KMS-11 (cell line): ENCODE data around the gene TRIM54.

Experiments
- H2AFZ ChIP-seq: fragments of 200-600 bp; sonication (generic); 2 replicates; pipeline ENCODE4 v1.6.1; 2016; ENCODE audit warnings: antibody characterized with exemption, mixed run types, low read depth
- H3K27ac ChIP-seq: fragments of 200-600 bp; sonication (generic); 2 replicates; pipeline ENCODE4 v1.6.1; 2016; ENCODE audit warnings: mild to moderate bottlenecking, mixed run types
- H3K27me3 ChIP-seq: fragments of 200-600 bp; sonication (generic); 2 replicates; pipeline ENCODE4 v1.6.1; 2017; ENCODE audit warnings: mild to moderate bottlenecking, low read depth, mixed run types, moderate library complexity; ENCODE audit not compliant: insufficient read depth
- H3K36me3 ChIP-seq: fragments of 200-600 bp; sonication (generic); 2 replicates; pipeline ENCODE4 v1.6.1; 2017; ENCODE audit warnings: mild to moderate bottlenecking, mixed run types; ENCODE audit not compliant: insufficient read depth
- H3K4me1 ChIP-seq: fragments of 200-600 bp; sonication (generic); 2 replicates; pipeline ENCODE4 v1.6.1; 2016; ENCODE audit warnings: mild to moderate bottlenecking, low read depth, mixed run types; ENCODE audit not compliant: poor library complexity, severe bottlenecking
- H3K4me2 ChIP-seq: fragments of 200-600 bp; sonication (generic); 2 replicates; pipeline ENCODE4 v1.7.0; 2016; ENCODE audit warnings: mild to moderate bottlenecking, mixed run types
- H3K4me3 ChIP-seq: fragments of 200-600 bp; sonication (generic); IDR thresholded peaks from 2 replicates; pipeline ENCODE4 v1.6.1; 2017; ENCODE audit warnings: low read depth, low read length, mixed read lengths; ENCODE audit not compliant: insufficient read depth
- H3K79me2 ChIP-seq: fragments of 200-600 bp; sonication (generic); 2 replicates; pipeline ENCODE4 v1.6.1; 2016; ENCODE audit warnings: low read depth, mixed run types; ENCODE audit not compliant: insufficient read depth
- H3K9ac ChIP-seq: fragments of 200-600 bp; sonication (generic); 2 replicates; pipeline ENCODE4 v1.6.1; 2016; ENCODE audit warnings: mild to moderate bottlenecking, mixed run types
- H4K20me1 ChIP-seq: fragments of 200-600 bp; sonication (generic); 2 replicates; pipeline ENCODE4 v1.6.1; 2016; ENCODE audit warnings: mild to moderate bottlenecking, mixed run types; ENCODE audit not compliant: insufficient read depth
- CTCF ChIP-seq: fragments of 200-600 bp; sonication (generic); conservative IDR thresholded peaks from 2 replicates; pipeline ENCODE4 v1.6.1; 2017; ENCODE audit warnings: low read depth, mild to moderate bottlenecking, antibody characterized with exemption, low read length, moderate library complexity, mixed read lengths

TRIM54 gene

DNA sequence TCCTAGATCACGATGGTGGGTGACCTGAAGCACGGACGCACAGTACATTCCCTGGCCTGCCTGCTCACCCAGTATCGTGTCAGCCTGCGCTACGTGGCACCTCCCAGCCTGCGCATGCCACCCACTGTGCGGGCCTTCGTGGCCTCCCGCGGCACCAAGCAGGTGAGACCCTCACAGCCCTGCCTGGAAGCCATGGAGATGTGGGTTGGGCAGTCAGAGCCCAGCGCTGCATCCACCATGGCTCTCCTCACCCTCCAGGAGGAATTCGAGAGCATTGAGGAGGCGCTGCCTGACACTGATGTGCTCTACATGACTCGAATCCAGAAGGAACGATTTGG lies 39.6 kb upstream of the TRIM54 start:
- H3K4me3 ChIP-seq: no peak overlapping the region

GRCh38 chr2:27243391-27244130 lies 38.7 kb upstream of the TRIM54 start:
- no peak overlapping the region for H3K27ac ChIP-seq
- no peaks in the 10 kb centered on the region for H4K20me1 ChIP-seq
- no peaks in the 10 kb centered on the region; the same call in 1 of the 2 replicates for H3K27me3 ChIP-seq
- peaks cover 7% of the 10 kb centered on the region; the same call in 1 of the 2 replicates for H3K36me3 ChIP-seq
- no peak overlapping the region for H3K4me3 ChIP-seq
- no peak overlapping the region for H3K9ac ChIP-seq
- no peaks in the 10 kb centered on the region for H3K79me2 ChIP-seq
- no peak for TF ChIP-seq CTCF
- no peaks in the 10 kb centered on the region for H3K4me1 ChIP-seq
- no peak overlapping the region for H2AFZ ChIP-seq
- no peak overlapping the region for H3K4me2 ChIP-seq

More for the DNA sequence above, 39.6 kb upstream of the TRIM54 start:
- no peaks in the 10 kb centered on the region for H3K4me1 ChIP-seq
- no peak overlapping the region for H3K9ac ChIP-seq
- H3K27me3 ChIP-seq: no peaks in the 10 kb centered on the region; the same call in 1 of the 2 replicates
- no peak overlapping the region for H2AFZ ChIP-seq
- H3K4me2 ChIP-seq: no peak overlapping the region
- no peaks in the 10 kb centered on the region for H4K20me1 ChIP-seq
- no peak for TF ChIP-seq CTCF
- H3K27ac ChIP-seq: no peak overlapping the region
- H3K79me2 ChIP-seq: no peaks in the 10 kb centered on the region
- peaks cover 8% of the 10 kb centered on the region; the same call in 1 of the 2 replicates for H3K36me3 ChIP-seq

DNA sequence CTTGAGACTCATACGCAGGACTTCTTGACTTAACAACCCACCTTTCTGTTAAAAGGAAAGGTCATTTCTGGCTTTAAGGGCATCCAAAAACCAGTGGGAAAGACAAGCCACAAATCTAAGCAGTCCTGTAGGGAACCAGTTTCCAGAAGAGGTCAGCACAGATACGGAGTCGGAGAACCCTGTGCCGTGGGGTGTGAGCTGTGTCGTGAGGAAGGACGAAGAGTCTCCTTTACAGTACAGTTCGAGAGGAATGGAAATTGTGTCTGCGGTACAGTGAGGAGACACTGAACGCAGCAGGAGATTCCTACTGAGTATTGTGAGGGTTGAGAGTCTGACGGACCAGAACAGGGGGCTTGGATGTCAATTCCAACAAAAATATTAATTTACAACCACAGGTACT lies 37.1 kb upstream of the TRIM54 start:
- Histone ChIP-seq H3K79me2 (no peaks in the 10 kb centered on the region), H3K9ac (no peak overlapping the region), H3K27ac (no peak overlapping the region), H3K4me1 (no peaks in the 10 kb centered on the region), H3K4me3 (no peak overlapping the region), H3K27me3 (no peaks in the 10 kb centered on the region; the same call in 1 of the 2 replicates), H4K20me1 (no peaks in the 10 kb centered on the region), H3K36me3 (peaks cover 7% of the 10 kb centered on the region; the same call in 1 of the 2 replicates), H2AFZ (no peak overlapping the region), H3K4me2 (no peak overlapping the region)
- no peak for TF ChIP-seq CTCF

DNA sequence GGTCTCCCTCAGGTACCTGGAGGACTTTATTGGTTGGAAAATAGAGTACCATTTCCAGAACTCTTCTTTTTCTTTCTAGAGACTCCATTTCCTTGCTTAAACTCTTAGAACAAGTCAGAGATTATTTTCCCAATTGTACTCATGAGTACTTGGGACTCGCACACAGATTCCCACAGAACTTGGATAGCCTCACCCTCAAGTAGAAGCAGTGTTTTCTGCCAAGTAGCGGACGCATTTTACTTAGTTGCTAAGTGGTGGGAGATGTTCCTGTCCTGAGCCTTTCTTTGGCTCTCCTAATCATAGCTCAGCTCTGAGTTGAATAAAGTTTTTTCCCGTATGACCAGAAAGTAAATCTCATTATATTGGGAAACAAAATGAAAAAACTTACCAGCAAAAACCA lies 36.6 kb upstream of the TRIM54 start:
- H3K9ac ChIP-seq: no peak overlapping the region
- no peaks in the 10 kb centered on the region for H3K4me1 ChIP-seq
- no peak overlapping the region for H3K4me2 ChIP-seq
- H4K20me1 ChIP-seq: no peaks in the 10 kb centered on the region
- H3K79me2 ChIP-seq: no peaks in the 10 kb centered on the region
- no peak overlapping the region for H2AFZ ChIP-seq
- no peak overlapping the region for H3K27ac ChIP-seq
- no peaks in the 10 kb centered on the region; the same call in 1 of the 2 replicates for H3K27me3 ChIP-seq
- no peak for TF ChIP-seq CTCF
- no peak overlapping the region for H3K4me3 ChIP-seq
- H3K36me3 ChIP-seq: peaks cover 7% of the 10 kb centered on the region; the same call in 1 of the 2 replicates
